ENCODE data around the gene TUBA1C. TPM values are rescaled to one million over a fixed set of nuclear protein-coding genes. Genes with fewer than 3 reads are reported as not detected.
"Not testable (repeated sequence)": the region's sequence is repeated elsewhere in the genome, so short reads cannot be mapped to it uniquely, and the experiment has no call there.

The TUBA1C gene
- polyA plus RNA-seq, 1 of the 3 experiments (the other 2 are of a cell fraction): 3.3 TPM

- H3K9me2 ChIP-seq; H3K9me3 ChIP-seq; H4K20me1 ChIP-seq (ENCODE audit: insufficient read depth); H3K4me2 ChIP-seq; H3K36me3 ChIP-seq (replicated peaks in 1 of 2; ENCODE audit: control insufficient read depth in 1 of 2, insufficient read depth in 2 of 2, low read length in 1 of 2); DNase-seq; H3K4me1 ChIP-seq (ENCODE audit: control insufficient read depth in 1 of 2, insufficient read depth in 2 of 2, low read depth in 1 of 2, low read length in 1 of 2); H3K9ac ChIP-seq; POLR2A ChIA-PET; H2AFZ ChIP-seq (ENCODE audit: low read depth); H3K27me3 ChIP-seq (ENCODE audit: insufficient read depth); H3K27ac ChIP-seq (ENCODE audit: low read depth in 2 of 2, low read length in 1 of 2); H3K4me3 ChIP-seq (ENCODE audit: low read depth in 2 of 2, low read length in 1 of 2); H3K79me2 ChIP-seq (ENCODE audit: insufficient read depth): not testable (repeated sequence)
- peaks cover 15% of the 10 kb centered on the region for H3F3A ChIP-seq (replicated peaks; ENCODE audit: insufficient read depth)
- CTCF ChIA-PET: interaction anchor here (0.9 to 1.6 kb wide), 5 partner anchors 15 to 126 kb away, joined by 3 to 6 read pairs (median 4); no protein-coding TSS in a partner anchor
- WGBS (ENCODE audit: low lambda C conversion rate): 88% methylated on average over 10 of the region's 10 CpGs
Measured at GRCh38 chr12:49255456-49255855, 9.4 kb upstream of the TUBA1C start.

DNA sequence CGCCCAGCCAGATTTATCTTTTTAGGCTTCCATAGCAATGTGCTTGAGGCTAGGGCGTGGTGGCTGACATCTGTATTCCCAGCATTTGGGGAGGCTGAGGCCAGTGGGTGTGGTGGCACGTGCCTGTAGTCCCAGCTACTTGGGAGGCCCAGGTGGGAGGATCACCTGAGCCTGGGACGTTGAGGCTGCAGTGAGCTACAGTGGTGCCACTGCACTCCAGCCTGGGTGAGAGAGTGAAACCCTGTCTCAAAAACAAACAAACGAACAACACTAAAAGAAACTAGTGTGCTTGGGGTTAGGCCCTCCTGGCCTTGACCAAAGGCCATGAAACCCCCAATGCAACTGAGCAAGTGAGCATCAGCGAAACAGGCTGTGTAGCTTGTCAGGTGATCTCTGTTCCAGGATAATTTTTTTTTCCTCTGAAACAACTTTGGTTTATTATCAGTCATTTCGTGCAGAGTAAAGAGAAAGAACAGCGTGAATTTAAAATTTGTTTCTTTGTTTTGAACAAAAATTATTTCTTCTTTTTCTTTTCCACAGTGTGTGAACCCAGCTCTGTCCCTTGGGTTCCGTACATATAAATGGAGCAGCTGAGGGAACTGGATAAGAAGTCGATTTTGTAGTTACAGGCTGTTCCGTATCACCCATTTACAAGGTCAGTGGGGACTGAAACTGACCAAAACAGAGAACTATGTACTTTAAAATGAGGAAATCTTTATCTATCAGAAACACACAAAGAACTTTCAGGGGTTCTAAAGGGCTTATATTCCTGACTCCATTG lies 8.8 kb upstream of the TUBA1C start:
- H2AFZ ChIP-seq (ENCODE audit: low read depth): 0 out of 2 replicates have a peak overlapping the region, but pooled peaks have one; percentile 40
- ChIA-PET POLR2A (no interaction called here), CTCF (interaction anchor here (0.9 to 1.6 kb wide), 5 partner anchors 14 to 126 kb away, joined by 3 to 6 read pairs (median 4); no protein-coding TSS in a partner anchor)
- DNase-seq: no peak
- no peak overlapping the region for H3K27ac ChIP-seq (ENCODE audit: low read depth in 2 of 2, low read length in 1 of 2)
- H4K20me1 ChIP-seq (ENCODE audit: insufficient read depth): no peaks in the 10 kb centered on the region
- TF ChIP-seq FOSL2 (IDR thresholded peaks at IDR 0.05; ENCODE audit: borderline replicate concordance, low read depth): no peak
- TF ChIP-seq SIN3A (IDR thresholded peaks at IDR 0.05; ENCODE audit: borderline replicate concordance, low read depth, low read length): no peak
- TF ChIP-seq FOXJ3 (CRISPR knock-in tag; IDR thresholded peaks at IDR 0.05): no peak
- TF ChIP-seq CTCF (IDR thresholded peaks at IDR 0.05): no peak
- TF ChIP-seq, protein P1, sequence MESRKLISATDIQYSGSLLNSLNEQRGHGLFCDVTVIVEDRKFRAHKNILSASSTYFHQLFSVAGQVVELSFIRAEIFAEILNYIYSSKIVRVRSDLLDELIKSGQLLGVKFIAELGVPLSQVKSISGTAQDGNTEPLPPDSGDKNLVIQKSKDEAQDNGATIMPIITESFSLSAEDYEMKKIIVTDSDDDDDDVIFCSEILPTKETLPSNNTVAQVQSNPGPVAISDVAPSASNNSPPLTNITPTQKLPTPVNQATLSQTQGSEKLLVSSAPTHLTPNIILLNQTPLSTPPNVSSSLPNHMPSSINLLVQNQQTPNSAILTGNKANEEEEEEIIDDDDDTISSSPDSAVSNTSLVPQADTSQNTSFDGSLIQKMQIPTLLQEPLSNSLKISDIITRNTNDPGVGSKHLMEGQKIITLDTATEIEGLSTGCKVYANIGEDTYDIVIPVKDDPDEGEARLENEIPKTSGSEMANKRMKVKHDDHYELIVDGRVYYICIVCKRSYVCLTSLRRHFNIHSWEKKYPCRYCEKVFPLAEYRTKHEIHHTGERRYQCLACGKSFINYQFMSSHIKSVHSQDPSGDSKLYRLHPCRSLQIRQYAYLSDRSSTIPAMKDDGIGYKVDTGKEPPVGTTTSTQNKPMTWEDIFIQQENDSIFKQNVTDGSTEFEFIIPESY (IDR thresholded peaks at IDR 0.05; ENCODE audit: borderline replicate concordance, low read depth): no peak
- no peak for TF ChIP-seq POLR2AphosphoS5 (IDR thresholded peaks at IDR 0.05; ENCODE audit: low read depth, low read length)
- TF ChIP-seq EP300 (IDR thresholded peaks at IDR 0.05; ENCODE audit: borderline replicate concordance in 1 of 2, low read depth in 1 of 2, low read length in 1 of 2): no peak
- no peak for TF ChIP-seq RAD21 (IDR thresholded peaks at IDR 0.05; ENCODE audit: low read length)
- TF ChIP-seq, protein P2, sequence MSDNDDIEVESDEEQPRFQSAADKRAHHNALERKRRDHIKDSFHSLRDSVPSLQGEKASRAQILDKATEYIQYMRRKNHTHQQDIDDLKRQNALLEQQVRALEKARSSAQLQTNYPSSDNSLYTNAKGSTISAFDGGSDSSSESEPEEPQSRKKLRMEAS (IDR thresholded peaks at IDR 0.05; ENCODE audit: low read depth): no peak
- TF ChIP-seq MXI1 (IDR thresholded peaks at IDR 0.05; ENCODE audit: low read depth, low read length): no peak
- TF ChIP-seq EZH2phosphoT487 (IDR thresholded peaks at IDR 0.05; ENCODE audit: borderline replicate concordance, low read depth): no peak
- TF ChIP-seq TAF1 (IDR thresholded peaks at IDR 0.05; ENCODE audit: borderline replicate concordance, low read depth, low read length): no peak
- TF ChIP-seq IRF3 (IDR thresholded peaks at IDR 0.05; ENCODE audit: low read depth, low read length): no peak
- TF ChIP-seq GABPA (IDR thresholded peaks at IDR 0.05; ENCODE audit: low read depth): no peak
- TF ChIP-seq PBX3 (IDR thresholded peaks at IDR 0.05): no peak
- TF ChIP-seq USF1 (IDR thresholded peaks at IDR 0.05; ENCODE audit: borderline replicate concordance, low read depth): no peak
- no peak for TF ChIP-seq JUND (IDR thresholded peaks at IDR 0.05)
- H3K4me1 ChIP-seq (ENCODE audit: control insufficient read depth in 1 of 2, insufficient read depth in 2 of 2, low read depth in 1 of 2, low read length in 1 of 2): peaks cover 0 to 4% of the 10 kb centered on the region in 2 experiments; a peak in 2 of 4 replicates
- H3F3A ChIP-seq (replicated peaks; ENCODE audit: insufficient read depth): peaks cover 16% of the 10 kb centered on the region
- no peaks in the 10 kb centered on the region for H3K27me3 ChIP-seq (ENCODE audit: insufficient read depth)
- no peaks in the 10 kb centered on the region for H3K36me3 ChIP-seq (replicated peaks in 1 of 2; ENCODE audit: control insufficient read depth in 1 of 2, insufficient read depth in 2 of 2, low read length in 1 of 2)
- H3K9ac ChIP-seq: no peak overlapping the region
- H3K9me3 ChIP-seq: no peaks in the 10 kb centered on the region
- 89% methylated on average over 11 of the region's 11 CpGs for WGBS (ENCODE audit: low lambda C conversion rate)
- no peaks in the 10 kb centered on the region for H3K9me2 ChIP-seq
- no peak overlapping the region for H3K4me3 ChIP-seq (ENCODE audit: low read depth in 2 of 2, low read length in 1 of 2)
- no peak overlapping the region for H3K4me2 ChIP-seq
- H3K79me2 ChIP-seq (ENCODE audit: insufficient read depth): no peaks in the 10 kb centered on the region

Measured in SK-N-SH (cell line).